Measurements from ENCODE around the gene SLC12A8. TPM values are rescaled to one million over a fixed set of nuclear protein-coding genes. Genes with fewer than 3 reads are reported as not detected.

SLC12A8 gene
- polyA plus RNA-seq, 3 donors, result 4.7 to 8.3 (median 5.6) TPM

GRCh38 chr3:125069968-125070745, 142.4 kb downstream of the SLC12A8 start:
- DNase-seq (ENCODE audit: extremely low read depth in 1 of 11, low read depth in 9 of 11, low spot score in 4 of 11), result no peak

- DNase-seq (ENCODE audit: extremely low read depth in 1 of 11, low read depth in 9 of 11, low spot score in 4 of 11), result no peak
Observed at GRCh38 chr3:125069452-125069851, 143.1 kb downstream of the SLC12A8 start.

- DNase-seq (ENCODE audit: extremely low read depth in 1 of 11, low read depth in 9 of 11, low spot score in 4 of 11), result no peak
Observed at GRCh38 chr3:125068265-125068664, 144.3 kb downstream of the SLC12A8 start.

GRCh38 chr3:125067225-125067624, 145.3 kb downstream of the SLC12A8 start:
- DNase-seq (ENCODE audit: extremely low read depth in 1 of 11, low read depth in 9 of 11, low spot score in 4 of 11), result no peak

- no peak for DNase-seq (ENCODE audit: extremely low read depth in 1 of 11, low read depth in 9 of 11, low spot score in 4 of 11)
Observed at GRCh38 chr3:125062904-125063618, 149.5 kb downstream of the SLC12A8 start.

GRCh38 chr3:125061646-125062045, 150.9 kb downstream of the SLC12A8 start:
- DNase-seq (ENCODE audit: extremely low read depth in 1 of 11, low read depth in 9 of 11, low spot score in 4 of 11), result no peak

GRCh38 chr3:125061170-125061569, 151.4 kb downstream of the SLC12A8 start:
- DNase-seq (ENCODE audit: extremely low read depth in 1 of 11, low read depth in 9 of 11, low spot score in 4 of 11), result no peak

- DNase-seq (ENCODE audit: extremely low read depth in 1 of 11, low read depth in 9 of 11, low spot score in 4 of 11), result no peak
Observed at GRCh38 chr3:125059488-125060245, 152.9 kb downstream of the SLC12A8 start.

- no peak for DNase-seq (ENCODE audit: extremely low read depth in 1 of 11, low read depth in 9 of 11, low spot score in 4 of 11)
Observed at GRCh38 chr3:125058959-125059358, 153.6 kb downstream of the SLC12A8 start.

- no peak for DNase-seq (ENCODE audit: extremely low read depth in 1 of 11, low read depth in 9 of 11, low spot score in 4 of 11)
Observed at GRCh38 chr3:125058529-125058928, 154.0 kb downstream of the SLC12A8 start.

- no peak for DNase-seq (ENCODE audit: extremely low read depth in 1 of 11, low read depth in 9 of 11, low spot score in 4 of 11)
Observed at GRCh38 chr3:125057186-125057850, 155.2 kb downstream of the SLC12A8 start.

- DNase-seq (ENCODE audit: extremely low read depth in 1 of 11, low read depth in 9 of 11, low spot score in 4 of 11), result peak in 2 of 11 donors; percentile 52 to 70
Observed at GRCh38 chr3:125055913-125056745, 156.4 kb downstream of the SLC12A8 start, which contains the start of gene HEG1. TSS of gene HEG1 (minus strand) at chr3:125055997. CDS start at chr3:125055890, 107 bp downstream.

- peak in 1 of 11 donors; percentile 20 for DNase-seq (ENCODE audit: extremely low read depth in 1 of 11, low read depth in 9 of 11, low spot score in 4 of 11)
Observed at GRCh38 chr3:125055331-125055912, 157.1 kb downstream of the SLC12A8 start.

- peak in 1 of 11 donors; percentile 31 for DNase-seq (ENCODE audit: extremely low read depth in 1 of 11, low read depth in 9 of 11, low spot score in 4 of 11)
Observed at GRCh38 chr3:125054449-125055329, 157.9 kb downstream of the SLC12A8 start.

- no peak for DNase-seq (ENCODE audit: extremely low read depth in 1 of 11, low read depth in 9 of 11, low spot score in 4 of 11)
Observed at GRCh38 chr3:125054062-125054448, 158.5 kb downstream of the SLC12A8 start.

GRCh38 chr3:125053304-125053699, 159.2 kb downstream of the SLC12A8 start:
- DNase-seq (ENCODE audit: extremely low read depth in 1 of 11, low read depth in 9 of 11, low spot score in 4 of 11), result no peak

Measured in renal cortex interstitium (tissue), 11 donors.